GM12873 (cell line): Measurements from ENCODE around the gene KANK2.

Experiments used
- TF ChIP-seq, protein P1 (sequence below): IDR thresholded peaks from 2 replicates; pipeline ENCODE4 v1.5.1; 2012; ENCODE audit warnings: low read depth, mild to moderate bottlenecking, moderate library complexity, low read length, control low read depth; ENCODE audit not compliant: insufficient read depth; ENCODE audit errors: missing control alignments

Gene KANK2

DNA sequence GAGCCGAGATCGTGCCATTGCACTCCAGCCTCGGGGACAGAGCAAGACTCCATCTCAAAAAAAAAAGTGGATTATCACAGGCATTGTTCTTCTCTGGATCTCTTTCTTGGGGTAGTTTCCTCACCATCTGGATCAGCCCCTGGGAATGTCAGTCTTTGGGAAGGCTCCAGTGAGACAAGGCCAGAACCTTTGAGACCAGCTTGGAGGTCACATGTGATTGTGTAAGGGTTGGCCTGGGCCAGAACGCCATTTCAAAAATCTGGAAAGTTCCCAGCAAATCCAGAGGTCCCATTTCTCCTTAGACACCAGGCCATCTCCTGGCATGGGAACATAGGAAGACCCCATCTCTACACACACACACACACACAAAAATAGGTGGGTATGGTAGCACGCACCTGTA lies 27.8 kb upstream of the KANK2 start:
- TF ChIP-seq, protein P1, sequence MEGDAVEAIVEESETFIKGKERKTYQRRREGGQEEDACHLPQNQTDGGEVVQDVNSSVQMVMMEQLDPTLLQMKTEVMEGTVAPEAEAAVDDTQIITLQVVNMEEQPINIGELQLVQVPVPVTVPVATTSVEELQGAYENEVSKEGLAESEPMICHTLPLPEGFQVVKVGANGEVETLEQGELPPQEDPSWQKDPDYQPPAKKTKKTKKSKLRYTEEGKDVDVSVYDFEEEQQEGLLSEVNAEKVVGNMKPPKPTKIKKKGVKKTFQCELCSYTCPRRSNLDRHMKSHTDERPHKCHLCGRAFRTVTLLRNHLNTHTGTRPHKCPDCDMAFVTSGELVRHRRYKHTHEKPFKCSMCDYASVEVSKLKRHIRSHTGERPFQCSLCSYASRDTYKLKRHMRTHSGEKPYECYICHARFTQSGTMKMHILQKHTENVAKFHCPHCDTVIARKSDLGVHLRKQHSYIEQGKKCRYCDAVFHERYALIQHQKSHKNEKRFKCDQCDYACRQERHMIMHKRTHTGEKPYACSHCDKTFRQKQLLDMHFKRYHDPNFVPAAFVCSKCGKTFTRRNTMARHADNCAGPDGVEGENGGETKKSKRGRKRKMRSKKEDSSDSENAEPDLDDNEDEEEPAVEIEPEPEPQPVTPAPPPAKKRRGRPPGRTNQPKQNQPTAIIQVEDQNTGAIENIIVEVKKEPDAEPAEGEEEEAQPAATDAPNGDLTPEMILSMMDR = no peak

DNA sequence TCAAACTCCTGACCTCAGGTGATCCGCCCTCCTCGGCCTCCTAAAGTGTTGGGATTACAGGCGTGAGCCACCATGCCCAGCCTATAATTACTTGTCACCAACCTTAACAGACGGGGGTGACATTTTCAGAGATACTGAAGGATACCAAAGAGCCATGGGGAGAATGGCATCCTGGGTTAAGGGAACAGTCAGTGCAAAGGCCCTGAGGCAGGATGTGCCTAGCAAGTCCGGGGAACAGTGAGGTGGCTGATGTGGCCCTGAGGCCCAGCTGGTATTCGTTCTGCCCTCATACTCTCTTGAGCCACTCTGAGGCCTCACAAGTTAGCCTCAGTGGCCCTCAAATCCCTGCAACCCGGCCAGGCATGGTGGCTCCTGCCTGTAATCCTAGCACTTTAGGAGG lies 27.1 kb upstream of the KANK2 start:
- TF ChIP-seq, protein P1 = no peak

DNA sequence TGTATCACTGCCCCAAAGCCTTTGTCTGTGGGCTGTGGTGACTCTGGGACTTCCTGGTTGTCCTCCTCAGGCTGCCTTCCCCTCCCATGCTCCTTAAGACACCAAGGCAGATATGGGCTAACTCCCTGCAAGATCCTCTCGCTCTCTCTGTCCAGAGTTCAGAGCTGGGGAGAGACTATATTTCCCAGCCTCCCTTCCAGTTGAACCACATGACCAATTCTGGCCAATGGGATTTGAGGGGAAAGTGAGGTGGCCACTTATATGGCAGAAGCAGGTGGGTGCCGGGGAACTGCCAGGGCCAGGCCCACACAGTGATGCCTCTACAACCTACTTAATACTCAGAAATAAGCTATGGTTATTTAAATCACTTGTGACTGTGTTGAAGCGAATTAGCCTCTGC lies 25.9 kb upstream of the KANK2 start:
- TF ChIP-seq, protein P1 = no peak

DNA sequence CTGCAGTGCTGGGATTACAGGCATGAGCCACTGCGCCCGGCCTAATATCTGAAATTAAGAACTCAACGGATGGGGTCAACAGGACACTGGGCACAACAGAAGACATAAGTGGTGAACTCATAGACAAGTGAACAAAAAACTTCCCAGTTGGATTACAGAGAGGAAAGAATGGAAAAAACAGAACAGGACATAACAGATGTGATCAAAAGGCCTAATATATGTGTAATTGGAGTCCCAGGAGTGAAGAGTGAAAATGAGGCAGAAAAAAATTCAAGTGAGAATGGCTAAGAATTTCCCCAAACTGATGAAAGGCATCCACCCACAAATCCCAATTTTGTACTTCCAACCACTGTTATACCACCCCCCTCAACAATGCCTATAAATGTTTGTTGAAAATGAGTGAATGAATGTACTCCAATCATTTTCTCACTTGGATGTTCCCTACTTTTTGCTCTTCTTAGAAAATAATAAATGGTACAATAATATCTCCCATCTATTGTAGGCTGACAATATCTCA lies 23.8 kb upstream of the KANK2 start:
- TF ChIP-seq, protein P1 = no peak

DNA sequence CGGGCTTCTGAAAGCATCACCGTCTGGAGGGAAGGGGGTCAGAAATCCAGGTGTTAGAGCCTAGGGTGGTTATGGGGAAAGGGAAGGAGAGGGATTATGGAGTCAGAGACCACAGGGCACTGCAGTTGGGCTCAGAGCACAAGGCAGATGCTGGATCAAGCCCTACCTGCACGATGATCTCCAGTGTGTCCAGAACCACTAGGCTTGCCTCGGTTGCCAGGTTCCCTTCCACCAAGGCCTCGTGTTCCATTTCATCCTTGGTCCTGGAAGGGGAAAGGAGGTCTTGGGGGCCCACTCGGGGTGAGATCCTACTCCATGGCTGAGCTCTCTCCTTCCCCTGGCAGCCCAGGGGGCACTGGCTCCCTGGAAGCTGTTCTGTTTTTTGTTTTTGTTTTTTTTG lies 17.0 kb upstream of the KANK2 start:
- TF ChIP-seq, protein P1 = no peak

DNA sequence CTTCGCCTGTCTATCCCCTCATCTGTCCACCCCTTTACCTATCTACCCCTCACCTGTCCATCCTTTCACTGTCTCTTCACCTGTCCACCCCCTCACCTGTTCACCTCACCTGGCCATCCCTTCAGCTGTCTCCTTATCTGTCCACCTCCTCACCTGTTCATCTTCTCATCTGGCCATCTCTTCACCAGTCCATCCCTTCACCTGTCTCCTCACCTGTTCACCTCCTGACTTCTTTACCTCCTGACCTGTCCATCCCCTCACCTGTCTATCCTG lies 13.2 kb upstream of the KANK2 start:
- TF ChIP-seq, protein P1 = no peak

DNA sequence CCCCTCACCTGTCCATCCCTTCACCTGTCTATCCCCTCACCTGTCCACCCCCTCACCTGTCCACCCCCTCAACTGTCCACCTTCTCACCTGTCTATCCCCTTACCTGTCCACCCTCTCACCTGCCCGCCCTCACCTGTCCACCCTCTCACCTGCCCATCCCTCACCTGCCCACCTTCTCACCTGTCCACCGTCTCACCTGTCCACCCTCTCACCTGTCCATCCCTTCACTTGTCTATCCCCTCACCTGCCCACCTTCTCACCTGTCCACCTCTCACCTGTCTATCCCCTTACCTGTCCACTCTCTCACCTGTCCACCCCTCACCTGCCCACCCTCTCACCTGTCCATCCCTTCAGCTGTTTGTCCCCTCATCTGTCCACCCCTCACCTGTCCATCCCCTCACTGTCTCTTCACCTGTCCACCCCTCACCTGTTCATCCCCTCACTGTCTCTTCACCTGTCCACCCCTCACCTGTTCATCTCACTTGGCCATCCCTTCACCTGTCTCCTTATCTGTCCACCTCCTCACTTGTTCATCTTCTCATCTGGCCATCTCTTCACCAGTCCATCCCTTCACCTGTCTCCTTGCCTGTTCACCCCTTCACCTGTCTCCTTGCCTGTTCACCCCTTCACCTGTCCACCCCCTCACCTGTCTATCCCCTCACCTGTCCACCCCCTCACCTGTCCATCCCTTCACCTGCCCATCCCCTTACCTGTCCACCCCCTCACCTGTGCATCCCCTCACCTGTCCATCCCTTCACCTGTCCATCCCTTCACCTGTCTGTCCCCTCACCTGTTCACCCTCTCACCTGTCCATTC lies 12.7 kb upstream of the KANK2 start:
- TF ChIP-seq, protein P1 = no peak
